CD8-positive, alpha-beta memory T cell (primary cell): ENCODE results near the gene OSBPL3. TPM values are rescaled to one million over a fixed set of nuclear protein-coding genes. Genes with fewer than 3 reads are reported as not detected.
A peak's percentile ranks its signal among the peaks of the same experiment; 100 is the strongest.

Experiments used
- CTCF ChIA-PET: fragments of 350-600 bp; sonication (Branson Sonifier 250); formaldehyde crosslinking; loops from one replicate; lab custom pipeline; 2021; ENCODE audit warnings: antibody characterized with exemption; lab: Charles Lee
- POLR2A ChIA-PET: fragments of 350-600 bp; sonication (Branson Sonifier 250); formaldehyde crosslinking; loops from one replicate; lab custom pipeline; 2021; ENCODE audit warnings: antibody characterized with exemption; lab: Charles Lee
- DNase-seq, 5 donors: peaks; one replicate each; pipeline versions ENCODE4 v3.0.0 to v3.0.0-alpha.2; 2020 to 2022; ENCODE audit warnings: mixed read lengths in 1 of 5
- H3K27ac ChIP-seq: one replicate; pipeline ENCODE4 v1.7.0; 2013; ENCODE audit warnings: low read depth, mild to moderate bottlenecking, low read length, moderate library complexity
- H3K27me3 ChIP-seq: 2 replicates; pipeline ENCODE4 v1.7.0; 2013; ENCODE audit warnings: low read length, mild to moderate bottlenecking; ENCODE audit not compliant: insufficient read depth, poor library complexity, severe bottlenecking
- H3K36me3 ChIP-seq: 2 replicates; pipeline ENCODE4 v1.7.0; 2013; ENCODE audit warnings: mild to moderate bottlenecking, low read length, moderate library complexity; ENCODE audit not compliant: insufficient read depth
- H3K4me1 ChIP-seq: 2 replicates; pipeline ENCODE4 v1.7.0; 2013; ENCODE audit warnings: mild to moderate bottlenecking, low read length, moderate library complexity; ENCODE audit not compliant: insufficient read depth
- H3K4me3 ChIP-seq: 2 replicates; pipeline ENCODE4 v1.7.0; 2013; ENCODE audit warnings: mild to moderate bottlenecking, low read length
- H3K9me3 ChIP-seq: 2 replicates; pipeline ENCODE4 v1.7.0; 2013; ENCODE audit warnings: mild to moderate bottlenecking, low read length
- H3K27ac Mint-ChIP-seq, 8 donors: one replicate each; pipeline ENCODE4 v1.8.0; 2020 to 2021; ENCODE audit warnings: mixed read lengths in 8 of 8, mild to moderate bottlenecking in 6 of 8, inconsistent platforms in 3 of 8, moderate library complexity in 3 of 8
- H3K27me3 Mint-ChIP-seq, 2 donors: one replicate each; pipeline ENCODE4 v1.8.0; 2020 to 2021; ENCODE audit warnings: mixed read lengths in 2 of 2, mild to moderate bottlenecking in 1 of 2, moderate library complexity in 1 of 2
- H3K36me3 Mint-ChIP-seq, 3 donors: one replicate each; pipeline ENCODE4 v1.8.0; 2020 to 2021; ENCODE audit warnings: mixed read lengths in 3 of 3, inconsistent platforms in 1 of 3, mild to moderate bottlenecking in 1 of 3
- H3K4me1 Mint-ChIP-seq, 3 donors: one replicate each; pipeline ENCODE4 v1.8.0; 2020 to 2021; ENCODE audit warnings: mixed read lengths in 3 of 3, inconsistent platforms in 1 of 3, mild to moderate bottlenecking in 1 of 3
- H3K4me3 Mint-ChIP-seq, 7 donors: one replicate each; pipeline ENCODE4 v1.8.0; 2020 to 2021; ENCODE audit warnings: mixed read lengths in 7 of 7, mild to moderate bottlenecking in 6 of 7, moderate library complexity in 4 of 7, inconsistent platforms in 2 of 7
- H3K9me3 Mint-ChIP-seq, 5 donors: one replicate each; pipeline ENCODE4 v1.8.0; 2020 to 2022; ENCODE audit warnings: mixed read lengths in 5 of 5, mild to moderate bottlenecking in 3 of 5, moderate library complexity in 2 of 5, inconsistent platforms in 1 of 5
- polyA plus RNA-seq: library from polyadenylated mRNA; unstranded; fragments of 300-500 nt; fragmentation: Illumina TruSeq; gene quantifications from one replicate; pipeline ENCODE4 v1.2.3, GENCODE V29; 2021
- total RNA-seq, 2 experiments: library from RNA; stranded (reverse); gene quantifications; one replicate each; pipeline ENCODE4 v1.2.3, GENCODE V29; 2021

The OSBPL3 gene
- total and polyA plus RNA-seq, 3 experiments from 2014 or later, result 16.4 to 72.5 (median 71.7) TPM

DNA sequence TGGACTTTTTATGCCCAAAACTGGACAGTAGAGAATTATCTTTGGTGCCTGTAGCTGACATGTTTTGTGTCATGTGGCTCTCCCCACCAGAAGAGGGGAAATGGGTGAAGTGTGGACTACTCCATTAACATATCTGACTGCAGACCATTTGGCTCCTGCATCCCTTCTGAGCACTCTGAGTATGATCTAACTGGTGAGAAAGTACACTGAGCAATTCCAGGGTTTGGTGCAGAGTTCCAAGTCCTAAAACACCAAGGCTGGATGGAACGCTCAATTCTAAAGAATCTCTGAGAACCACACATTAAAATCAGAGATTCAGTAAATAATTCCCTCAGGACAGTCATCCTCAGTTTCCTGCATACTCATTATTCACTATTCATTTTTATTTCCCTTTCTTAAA is 22.8 kb upstream of the OSBPL3 start:
- H3K36me3 Mint-ChIP-seq, result peaks cover 4 to 21% (median 8%) of the 10 kb centered on the region in 3 donors

DNA sequence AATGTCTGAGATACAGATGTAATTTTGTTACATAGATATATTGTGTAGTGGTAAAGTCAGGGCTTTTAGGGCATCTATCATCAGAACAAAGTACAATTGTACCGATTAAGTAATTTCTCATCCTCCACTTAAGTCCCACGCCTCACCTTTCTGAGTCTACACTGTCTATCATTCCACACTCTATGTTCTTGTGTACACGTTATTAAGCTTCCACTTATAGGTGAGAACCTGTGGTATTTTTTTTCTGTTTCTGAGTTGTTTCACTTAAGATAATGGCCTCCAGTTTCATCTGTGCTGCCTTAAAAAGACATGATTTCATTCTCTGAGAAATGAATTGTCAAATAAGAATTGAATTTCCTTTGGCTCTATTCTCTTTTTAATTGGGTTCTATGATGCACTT is 15.5 kb upstream of the OSBPL3 start:
- Mint-ChIP-seq H3K4me1 (no peaks in the 10 kb centered on the region), H3K36me3 (peaks cover under 1 to 10% (median 5%) of the 10 kb centered on the region in 3 donors), H3K27me3 (peaks cover 4 to 7% of the 10 kb centered on the region in 2 donors), H3K9me3 (peaks cover 1 to 9% (median 8%) of the 10 kb centered on the region in 5 donors), H3K4me3 (no peak overlapping the region), H3K27ac (no peak overlapping the region)
- Histone ChIP-seq H3K9me3 (no peaks in the 10 kb centered on the region), H3K4me3 (no peak overlapping the region), H3K27ac (no peak overlapping the region), H3K36me3 (no peaks in the 10 kb centered on the region), H3K27me3 (no peaks in the 10 kb centered on the region), H3K4me1 (no peaks in the 10 kb centered on the region)
- ChIA-PET CTCF (no interaction called here), POLR2A (no interaction called here)
- DNase-seq, result no peak

More for the DNA sequence above, 22.8 kb upstream of the OSBPL3 start:
- POLR2A ChIA-PET, result no interaction called here
- H3K27ac ChIP-seq, result no peak overlapping the region
- DNase-seq, result no peak
- Mint-ChIP-seq H3K9me3 (peaks cover 8 to 20% (median 16%) of the 10 kb centered on the region in 5 donors), H3K4me1 (no peaks in the 10 kb centered on the region), H3K4me3 (no peak overlapping the region), H3K27ac (no peak overlapping the region), H3K27me3 (peaks cover 15 to 18% of the 10 kb centered on the region in 2 donors)
- H3K4me1 ChIP-seq, result no peaks in the 10 kb centered on the region
- H3K36me3 ChIP-seq, result no peaks in the 10 kb centered on the region
- no peak overlapping the region for H3K4me3 ChIP-seq
- H3K9me3 ChIP-seq, result no peaks in the 10 kb centered on the region
- no peaks in the 10 kb centered on the region for H3K27me3 ChIP-seq
- CTCF ChIA-PET, result interaction anchor here (1.2 kb wide), 1 partner anchor 21 kb away, joined by 4 read pairs; no protein-coding TSS in a partner anchor

DNA sequence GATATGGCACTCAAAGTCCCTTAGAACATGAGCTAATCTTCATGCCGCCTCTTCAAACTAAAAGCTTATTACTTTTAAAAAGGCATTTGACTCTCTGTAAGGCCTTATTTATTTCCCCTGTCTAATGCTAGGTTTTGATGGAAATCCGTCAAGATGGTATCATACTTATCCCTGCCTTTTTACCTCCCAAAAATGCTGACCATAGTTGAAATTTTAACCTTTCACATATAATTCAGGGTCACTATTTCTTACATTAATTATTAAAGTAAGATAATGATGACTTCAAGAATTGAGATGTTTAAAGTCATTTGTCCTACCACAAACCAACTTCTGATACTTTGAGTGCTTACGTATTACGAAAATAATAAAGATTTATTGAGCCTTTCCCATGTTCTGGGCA is 12.3 kb upstream of the OSBPL3 start:
- H3K36me3 ChIP-seq, result no peaks in the 10 kb centered on the region
- Mint-ChIP-seq H3K27me3 (peaks cover 0 to 1% of the 10 kb centered on the region in 2 donors), H3K27ac (no peak overlapping the region), H3K36me3 (no peaks in the 10 kb centered on the region), H3K9me3 (no peaks in the 10 kb centered on the region), H3K4me3 (no peak overlapping the region), H3K4me1 (no peaks in the 10 kb centered on the region)
- CTCF ChIA-PET, result no interaction called here
- H3K4me1 ChIP-seq, result no peaks in the 10 kb centered on the region
- H3K4me3 ChIP-seq, result no peak overlapping the region
- no peak for DNase-seq
- H3K27me3 ChIP-seq, result no peaks in the 10 kb centered on the region
- H3K9me3 ChIP-seq, result no peaks in the 10 kb centered on the region
- POLR2A ChIA-PET, result no interaction called here
- H3K27ac ChIP-seq, result no peak overlapping the region

DNA sequence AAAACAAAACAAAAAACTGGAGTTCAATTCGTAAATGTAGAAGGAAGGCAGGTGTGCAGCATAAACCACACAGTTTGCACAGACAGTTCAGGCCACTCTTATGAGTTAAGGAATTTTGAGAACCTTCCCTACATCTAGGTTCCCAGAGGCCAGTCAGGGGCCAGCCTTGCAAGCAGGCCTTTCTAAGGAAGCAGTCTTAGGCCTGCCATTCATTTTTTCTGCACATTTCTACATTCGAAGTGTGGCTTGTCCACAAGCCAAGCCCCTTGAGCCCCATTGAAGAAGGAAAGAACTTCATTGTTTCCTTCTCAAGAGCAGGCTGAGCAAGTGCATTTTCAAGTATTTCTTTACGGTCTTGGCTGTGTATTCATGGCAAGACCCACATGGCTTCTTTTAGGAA is 11.4 kb upstream of the OSBPL3 start:
- Mint-ChIP-seq H3K9me3 (no peaks in the 10 kb centered on the region), H3K4me3 (no peak overlapping the region), H3K27me3 (peaks cover 0 to 1% of the 10 kb centered on the region in 2 donors), H3K4me1 (no peaks in the 10 kb centered on the region), H3K27ac (peak overlapping the region in 2 of 8 donors; percentile 43 to 46), H3K36me3 (no peaks in the 10 kb centered on the region)
- POLR2A ChIA-PET, result no interaction called here
- no peaks in the 10 kb centered on the region for H3K36me3 ChIP-seq
- no peaks in the 10 kb centered on the region for H3K27me3 ChIP-seq
- no peak overlapping the region for H3K27ac ChIP-seq
- CTCF ChIA-PET, result no interaction called here
- DNase-seq, result no peak
- no peaks in the 10 kb centered on the region for H3K9me3 ChIP-seq
- no peaks in the 10 kb centered on the region for H3K4me1 ChIP-seq
- no peak overlapping the region for H3K4me3 ChIP-seq

DNA sequence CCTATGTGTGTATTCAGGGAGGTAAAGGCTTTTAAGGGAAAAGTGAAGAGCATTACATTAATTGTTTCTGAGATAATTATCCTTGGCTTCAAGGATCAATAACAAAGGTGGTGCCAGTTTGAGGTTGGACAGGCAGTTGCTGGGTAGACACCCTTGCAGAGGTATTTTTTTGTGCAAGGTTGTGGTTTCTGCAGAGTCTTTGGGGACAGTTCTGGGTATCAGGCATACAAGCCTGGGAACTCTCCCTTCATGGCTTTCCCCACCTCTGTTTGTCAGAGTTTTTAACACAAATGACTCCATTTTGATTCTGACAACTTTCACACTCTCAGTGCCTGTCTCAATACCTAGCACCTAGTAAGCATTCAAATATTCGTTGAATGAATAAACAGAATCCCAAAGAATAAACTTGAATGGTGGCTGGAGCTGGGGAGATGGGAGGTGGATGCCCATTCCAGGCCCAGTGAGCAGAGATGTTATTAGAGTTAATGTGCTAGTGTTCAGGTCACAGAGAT is 7.4 kb upstream of the OSBPL3 start:
- Histone ChIP-seq H3K36me3 (no peaks in the 10 kb centered on the region), H3K4me3 (no peak overlapping the region)
- CTCF ChIA-PET, result no interaction called here

DNA sequence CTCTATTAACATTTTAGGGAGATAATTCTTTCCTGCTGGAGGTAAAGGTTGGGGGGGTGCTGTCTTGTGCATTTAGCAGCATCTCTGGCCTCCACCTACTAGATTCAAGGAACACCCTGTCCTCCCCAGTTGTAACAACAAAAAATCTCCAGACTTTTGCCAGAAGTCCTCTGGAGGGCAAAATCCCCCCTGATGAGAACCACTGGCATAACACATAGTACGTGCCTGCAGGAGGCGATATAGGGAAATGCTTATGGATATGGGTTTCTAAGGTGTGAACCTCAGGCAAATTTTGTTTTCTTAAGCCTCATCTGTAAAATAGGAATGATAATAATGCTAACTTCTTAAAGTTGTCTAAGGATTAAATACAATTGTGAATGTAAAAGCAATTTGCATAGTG is 2.9 kb upstream of the OSBPL3 start:
- peak overlapping the region in 4 of 7 donors; percentile 27 to 96 (median 39) for H3K4me3 Mint-ChIP-seq
- CTCF ChIA-PET, result interaction anchor here (1.2 to 7.3 kb wide), 8 partner anchors 46 to 171 kb away, joined by 3 to 86 read pairs (median 14); no protein-coding TSS in a partner anchor
- H3K4me1 Mint-ChIP-seq, result peaks cover 26 to 37% (median 35%) of the 10 kb centered on the region in 3 donors
- H3K27me3 Mint-ChIP-seq, result no peaks in the 10 kb centered on the region
- POLR2A ChIA-PET, result no interaction called here
- peak overlapping the region in 1 of 8 donors; percentile 79 for H3K27ac Mint-ChIP-seq
- Histone ChIP-seq H3K4me3 (no peak overlapping the region), H3K9me3 (no peaks in the 10 kb centered on the region), H3K27me3 (no peaks in the 10 kb centered on the region), H3K36me3 (no peaks in the 10 kb centered on the region), H3K27ac (no peak overlapping the region), H3K4me1 (peaks cover 20% of the 10 kb centered on the region)
- peaks cover 0 to 17% (median 0%) of the 10 kb centered on the region in 3 donors for H3K36me3 Mint-ChIP-seq
- no peaks in the 10 kb centered on the region for H3K9me3 Mint-ChIP-seq
- no peak for DNase-seq

More for the DNA sequence above, 7.4 kb upstream of the OSBPL3 start:
- Histone ChIP-seq H3K4me1 (no peaks in the 10 kb centered on the region), H3K27ac (no peak overlapping the region), H3K9me3 (no peaks in the 10 kb centered on the region), H3K27me3 (no peaks in the 10 kb centered on the region)
- Mint-ChIP-seq H3K4me1 (peaks cover 0 to 2% (median 2%) of the 10 kb centered on the region in 3 donors), H3K4me3 (no peak overlapping the region), H3K27me3 (peaks cover 0 to 1% of the 10 kb centered on the region in 2 donors), H3K9me3 (no peaks in the 10 kb centered on the region), H3K36me3 (no peaks in the 10 kb centered on the region), H3K27ac (no peak overlapping the region)
- POLR2A ChIA-PET, result no interaction called here
- no peak for DNase-seq

DNA sequence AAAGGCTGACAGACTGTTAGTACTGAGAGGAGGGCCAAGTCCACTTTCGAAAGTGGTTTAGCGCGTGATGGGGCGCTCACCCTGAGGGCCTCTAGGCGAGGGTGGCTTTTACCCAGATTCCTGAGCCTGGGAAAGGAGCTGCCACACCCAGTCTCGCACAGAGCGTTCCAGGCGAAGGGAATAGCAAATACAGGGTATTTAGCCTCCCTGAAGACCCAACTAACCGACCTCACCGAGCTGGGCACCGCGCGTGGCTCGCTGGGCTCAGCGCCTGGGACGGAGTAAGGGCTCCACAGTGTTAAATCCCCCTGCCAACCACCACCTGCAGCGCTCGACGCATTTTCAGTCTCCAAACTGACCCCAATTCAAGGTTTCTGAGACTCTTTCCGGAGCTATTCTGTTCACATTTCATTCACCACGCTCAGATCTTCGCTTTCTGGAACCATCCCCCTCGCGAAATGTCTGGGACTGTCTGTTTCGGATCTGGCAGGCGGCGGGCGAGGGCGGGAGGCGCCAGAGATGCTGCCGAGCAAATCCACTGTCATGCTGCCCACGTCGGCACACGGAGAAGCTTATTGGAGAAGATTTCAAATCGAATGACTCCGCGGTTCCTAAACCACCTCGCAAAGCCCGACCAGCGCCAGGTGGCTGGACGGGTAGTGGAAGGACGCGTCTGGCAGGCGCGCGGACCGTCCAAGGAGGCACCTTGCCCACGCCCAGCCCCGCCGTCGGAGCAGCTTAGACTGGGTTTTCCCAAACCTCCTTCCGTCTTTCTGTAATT is 1.4 kb upstream of the OSBPL3 start:
- Mint-ChIP-seq H3K27me3 (no peaks in the 10 kb centered on the region), H3K36me3 (peaks cover 0 to 17% (median 0%) of the 10 kb centered on the region in 3 donors), H3K4me3 (peak overlapping the region; percentile 87 to 99 (median 97)), H3K27ac (peak overlapping the region; percentile 79 to 99 (median 96)), H3K9me3 (no peaks in the 10 kb centered on the region), H3K4me1 (peaks cover 39 to 51% (median 50%) of the 10 kb centered on the region in 3 donors)
- H3K27ac ChIP-seq, result peak overlapping the region; percentile 87
- H3K9me3 ChIP-seq, result no peaks in the 10 kb centered on the region
- H3K4me3 ChIP-seq, result peak overlapping the region; percentile 96
- peak; percentile 28 to 69 (median 35) for DNase-seq
- H3K36me3 ChIP-seq, result no peaks in the 10 kb centered on the region
- H3K4me1 ChIP-seq, result peaks cover 35% of the 10 kb centered on the region
- ChIA-PET CTCF (interaction anchor here (0.5 to 7.3 kb wide), 21 partner anchors 9 to 169 kb away, joined by 3 to 86 read pairs (median 4); no protein-coding TSS in a partner anchor), POLR2A (interaction anchor here (0.6 to 4.7 kb wide), 6 partner anchors 45 to 160 kb away, joined by 3 to 51 read pairs (median 6); no protein-coding TSS in a partner anchor)
- no peaks in the 10 kb centered on the region for H3K27me3 ChIP-seq
